ENCODE results near the gene MACROD2. TPM values are rescaled to one million over a fixed set of nuclear protein-coding genes. Genes with fewer than 3 reads are reported as not detected.

Gene MACROD2
- polyA plus RNA-seq, 1 experiment, result 0.47 TPM

DNA sequence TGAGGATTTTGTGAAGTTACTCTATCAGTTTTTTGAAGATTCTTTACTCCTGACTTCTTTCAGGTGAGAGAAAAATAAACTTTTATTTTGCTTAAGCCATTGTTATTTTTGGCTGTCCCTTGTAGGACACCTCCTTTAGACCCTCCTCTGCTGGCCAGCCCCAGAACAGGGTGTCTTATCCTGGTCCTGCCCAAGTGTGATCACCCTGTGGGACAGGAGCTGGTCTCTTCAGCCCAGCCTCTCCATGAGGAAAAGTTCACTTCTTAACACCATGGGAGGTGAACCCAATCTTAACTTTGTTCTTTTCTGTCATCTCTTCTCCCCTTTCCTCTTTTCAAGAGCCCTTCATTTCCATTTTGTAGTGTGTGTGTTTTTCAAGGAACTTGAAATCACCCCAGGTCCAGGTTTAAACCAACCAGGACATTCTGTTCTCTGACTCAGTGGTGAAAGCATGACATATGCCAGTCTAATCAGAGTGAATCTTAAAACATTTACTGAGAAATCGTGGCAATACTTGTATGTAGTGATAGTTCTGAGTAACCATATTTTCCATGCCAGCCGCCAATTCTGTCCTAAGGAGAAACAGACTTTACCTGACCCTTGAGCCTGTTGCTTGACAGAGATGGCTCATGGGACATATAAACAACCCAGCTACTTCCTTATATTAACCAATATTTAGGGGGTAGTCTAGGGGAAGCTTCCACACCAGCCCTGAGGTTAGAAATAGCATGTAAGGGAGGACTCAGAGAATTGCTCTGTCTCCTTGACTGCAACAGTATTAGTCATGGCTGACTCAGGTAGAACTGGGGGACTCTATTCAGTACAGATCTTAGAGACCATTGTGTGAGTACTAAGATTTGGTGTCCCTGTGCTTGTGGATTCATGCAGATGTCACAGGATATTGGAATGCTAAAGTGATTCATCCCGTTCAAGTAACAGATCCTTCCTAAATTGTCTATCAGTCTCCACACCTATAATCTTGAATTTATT is 293.3 kb downstream of the MACROD2 start:
- ChIA-PET POLR2A (no interaction called here), CTCF (no interaction called here)
- Histone ChIP-seq H3K4me3 (ENCODE audit: low read depth, low read length) (no peak overlapping the region), H3K36me3 (ENCODE audit: control insufficient read depth, insufficient read depth, low read length) (no peaks in the 10 kb centered on the region), H3K27me3 (ENCODE audit: control insufficient read depth, insufficient read depth, low read length) (no peaks in the 10 kb centered on the region)
- TF ChIP-seq CTCF (IDR thresholded peaks at IDR 0.05; ENCODE audit: insufficient read depth, low read depth, low read length), result no peak
- no peak for DNase-seq (ENCODE audit: low read depth)

DNA sequence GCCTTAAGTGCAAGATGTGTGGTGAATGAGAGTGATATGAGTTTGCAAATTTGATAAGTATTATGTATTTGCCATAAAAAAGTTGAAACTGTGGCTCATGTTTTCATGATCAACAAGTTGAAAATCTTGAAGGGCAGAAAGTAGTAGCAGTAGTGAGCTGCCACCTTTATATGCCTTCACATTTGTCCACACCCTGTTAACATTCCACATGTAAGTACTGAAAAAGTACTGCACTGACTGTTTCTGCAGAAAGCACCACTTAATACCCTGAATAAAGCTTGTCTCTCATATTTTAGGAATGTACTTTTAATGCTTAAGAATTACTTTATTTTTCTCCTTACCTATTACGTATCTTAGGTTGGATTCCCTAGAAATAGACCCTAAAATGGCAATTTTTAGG is 296.2 kb downstream of the MACROD2 start:
- CTCF ChIA-PET, result interaction anchor here (1.4 kb wide), 1 partner anchor 27 kb away, joined by 3 read pairs; no protein-coding TSS in a partner anchor
- DNase-seq (ENCODE audit: low read depth), result no peak

DNA sequence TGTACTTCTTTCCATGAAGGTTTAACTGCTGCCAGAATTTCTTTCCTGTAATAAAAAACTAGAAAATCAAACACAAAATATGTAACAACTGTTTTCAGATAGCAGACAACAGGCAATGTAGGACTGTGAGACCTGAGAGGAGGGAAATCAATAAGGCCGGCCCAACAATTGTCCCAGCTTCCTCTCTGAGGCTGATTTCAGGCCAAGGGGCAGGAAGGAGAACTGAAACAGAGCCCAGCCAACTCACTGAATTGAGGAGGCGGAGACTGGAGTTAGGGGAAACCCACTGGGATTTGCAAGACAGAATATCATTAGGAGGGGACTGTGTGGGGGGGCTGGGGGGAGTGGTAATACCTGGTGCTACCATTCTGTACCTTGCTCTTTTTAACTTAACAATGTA is 299.9 kb downstream of the MACROD2 start:
- ChIA-PET CTCF (interaction anchor here (0.9 kb wide), 1 partner anchor 11 kb away, joined by 3 read pairs; no protein-coding TSS in a partner anchor), POLR2A (no interaction called here)
- Histone ChIP-seq H3K4me3 (ENCODE audit: low read depth, low read length) (no peak overlapping the region), H3K36me3 (ENCODE audit: control insufficient read depth, insufficient read depth, low read length) (no peaks in the 10 kb centered on the region), H3K27me3 (ENCODE audit: control insufficient read depth, insufficient read depth, low read length) (no peaks in the 10 kb centered on the region)
- DNase-seq (ENCODE audit: low read depth), result no peak
- no peak for TF ChIP-seq CTCF (IDR thresholded peaks at IDR 0.05; ENCODE audit: insufficient read depth, low read depth, low read length)

More for the DNA sequence above, 296.2 kb downstream of the MACROD2 start:
- Histone ChIP-seq H3K4me3 (ENCODE audit: low read depth, low read length) (no peak overlapping the region), H3K36me3 (ENCODE audit: control insufficient read depth, insufficient read depth, low read length) (no peaks in the 10 kb centered on the region), H3K27me3 (ENCODE audit: control insufficient read depth, insufficient read depth, low read length) (no peaks in the 10 kb centered on the region)
- no peak for TF ChIP-seq CTCF (IDR thresholded peaks at IDR 0.05; ENCODE audit: insufficient read depth, low read depth, low read length)
- POLR2A ChIA-PET, result no interaction called here

- CTCF ChIA-PET, result interaction anchor here (0.7 to 0.9 kb wide), 2 partner anchors 13 to 106 kb away, joined by 4 read pairs; no protein-coding TSS in a partner anchor
- DNase-seq (ENCODE audit: low read depth), result no peak
- Histone ChIP-seq H3K27me3 (ENCODE audit: control insufficient read depth, insufficient read depth, low read length) (no peaks in the 10 kb centered on the region), H3K36me3 (ENCODE audit: control insufficient read depth, insufficient read depth, low read length) (no peaks in the 10 kb centered on the region), H3K4me3 (ENCODE audit: low read depth, low read length) (no peak overlapping the region)
- no peak for TF ChIP-seq CTCF (IDR thresholded peaks at IDR 0.05; ENCODE audit: insufficient read depth, low read depth, low read length)
- POLR2A ChIA-PET, result no interaction called here
These were observed 300.5 kb downstream of the MACROD2 start for GRCh38 chr20:14295770-14296309.

- no peaks in the 10 kb centered on the region for H3K36me3 ChIP-seq (ENCODE audit: control insufficient read depth, insufficient read depth, low read length)
- DNase-seq (ENCODE audit: low read depth), result no peak
- no peaks in the 10 kb centered on the region for H3K27me3 ChIP-seq (ENCODE audit: control insufficient read depth, insufficient read depth, low read length)
- ChIA-PET CTCF (interaction anchor here (0.6 kb wide), 1 partner anchor 25 kb away, joined by 3 read pairs; no protein-coding TSS in a partner anchor), POLR2A (no interaction called here)
- no peak for TF ChIP-seq CTCF (IDR thresholded peaks at IDR 0.05; ENCODE audit: insufficient read depth, low read depth, low read length)
- no peak overlapping the region for H3K4me3 ChIP-seq (ENCODE audit: low read depth, low read length)
These were observed 304.5 kb downstream of the MACROD2 start for GRCh38 chr20:14299831-14300230.

All from BJ (cell line).